GM19023 (cell line): ENCODE results near the gene C19orf38.
"Not testable (repeated sequence)": the region's sequence is repeated elsewhere in the genome, so short reads cannot be mapped to it uniquely, and the experiment has no call there.

Experiments
- ATAC-seq: cut with Tn5 transposase; IDR thresholded peaks from one replicate; pipeline ENCODE4 v1.9.1; 2021; ENCODE audit warnings: mild to moderate bottlenecking, moderate library complexity; ENCODE audit not compliant: unreplicated experiment

The C19orf38 gene

GRCh38 chr19:10820173-10820572 lies 28.0 kb upstream of the C19orf38 start:
- no peak for ATAC-seq

GRCh38 chr19:10823690-10824089 lies 24.5 kb upstream of the C19orf38 start:
- ATAC-seq, result no peak

- no peak for ATAC-seq
Measured at GRCh38 chr19:10826231-10826630, 22.0 kb upstream of the C19orf38 start.

GRCh38 chr19:10826846-10827245 lies 21.4 kb upstream of the C19orf38 start:
- no peak for ATAC-seq

- no peak for ATAC-seq
Measured at GRCh38 chr19:10828981-10829821, 19.0 kb upstream of the C19orf38 start.

GRCh38 chr19:10829967-10830366 lies 18.2 kb upstream of the C19orf38 start:
- no peak for ATAC-seq

GRCh38 chr19:10830370-10830769 lies 17.8 kb upstream of the C19orf38 start:
- no peak for ATAC-seq

- no peak for ATAC-seq
Measured at GRCh38 chr19:10830931-10831779, 17.1 kb upstream of the C19orf38 start.

- ATAC-seq, result no peak
Measured at GRCh38 chr19:10831987-10832938, 16.0 kb upstream of the C19orf38 start.

GRCh38 chr19:10832939-10833296 lies 15.3 kb upstream of the C19orf38 start:
- no peak for ATAC-seq

- ATAC-seq, result no peak
Measured at GRCh38 chr19:10835089-10835753, 13.0 kb upstream of the C19orf38 start.

- peak; percentile 82 for ATAC-seq
Measured at GRCh38 chr19:10835754-10836478, 12.3 kb upstream of the C19orf38 start, which contains the start of gene TMED1. Gene TMED1, minus strand, starts transcription at chr19:10836212. Its CDS starts 21 bp downstream, at chr19:10836191.

GRCh38 chr19:10836479-10837330 lies 11.5 kb upstream of the C19orf38 start:
- no peak for ATAC-seq

GRCh38 chr19:10837649-10838048 lies 10.6 kb upstream of the C19orf38 start:
- not testable (repeated sequence) for ATAC-seq

- no peak for ATAC-seq
Measured at GRCh38 chr19:10838377-10838776, 9.8 kb upstream of the C19orf38 start.

- ATAC-seq, result no peak
Measured at GRCh38 chr19:10839114-10840050, 8.8 kb upstream of the C19orf38 start.

GRCh38 chr19:10842788-10843187 lies 5.4 kb upstream of the C19orf38 start:
- ATAC-seq, result no peak
